ENCODE measurements around the gene TNIK.

The TNIK gene

GRCh38 chr3:171223396-171223795 lies 236.8 kb downstream of the TNIK start:
- no peak for TF ChIP-seq CTCF (IDR thresholded peaks at IDR 0.05; ENCODE audit: borderline replicate concordance, control extremely low read depth, extremely low read depth, insufficient read depth, missing control alignments)
- DNase-seq (ENCODE audit: low spot score): no peak
- in situ Hi-C loops (cut with MboI; ENCODE audit: low sequenced_read_pairs, unreplicated experiment): no loop called here

- TF ChIP-seq CTCF (IDR thresholded peaks at IDR 0.05; ENCODE audit: borderline replicate concordance, control extremely low read depth, extremely low read depth, insufficient read depth, missing control alignments): no peak
Measured at GRCh38 chr3:171222995-171223394, 237.2 kb downstream of the TNIK start.

GRCh38 chr3:171221597-171221996 lies 238.6 kb downstream of the TNIK start:
- no peak for TF ChIP-seq CTCF (IDR thresholded peaks at IDR 0.05; ENCODE audit: borderline replicate concordance, control extremely low read depth, extremely low read depth, insufficient read depth, missing control alignments)
- no peak for DNase-seq (ENCODE audit: low spot score)
- in situ Hi-C loops (cut with MboI; ENCODE audit: low sequenced_read_pairs, unreplicated experiment): no loop called here

More at GRCh38 chr3:171222995-171223394, 237.2 kb downstream of the TNIK start:
- in situ Hi-C loops (cut with MboI; ENCODE audit: low sequenced_read_pairs, unreplicated experiment): no loop called here
- no peak for DNase-seq (ENCODE audit: low spot score)

- in situ Hi-C loops (cut with MboI; ENCODE audit: low sequenced_read_pairs, unreplicated experiment): no loop called here
Measured at GRCh38 chr3:171221104-171221503, 239.1 kb downstream of the TNIK start.

GRCh38 chr3:171219258-171219657 lies 240.9 kb downstream of the TNIK start:
- no peak for DNase-seq (ENCODE audit: low spot score)
- TF ChIP-seq CTCF (IDR thresholded peaks at IDR 0.05; ENCODE audit: borderline replicate concordance, control extremely low read depth, extremely low read depth, insufficient read depth, missing control alignments): no peak
- in situ Hi-C loops (cut with MboI; ENCODE audit: low sequenced_read_pairs, unreplicated experiment): no loop called here

More at GRCh38 chr3:171221104-171221503, 239.1 kb downstream of the TNIK start:
- TF ChIP-seq CTCF (IDR thresholded peaks at IDR 0.05; ENCODE audit: borderline replicate concordance, control extremely low read depth, extremely low read depth, insufficient read depth, missing control alignments): no peak
- no peak for DNase-seq (ENCODE audit: low spot score)

- no peak for DNase-seq (ENCODE audit: low spot score)
- in situ Hi-C loops (cut with MboI; ENCODE audit: low sequenced_read_pairs, unreplicated experiment): no loop called here
- TF ChIP-seq CTCF (IDR thresholded peaks at IDR 0.05; ENCODE audit: borderline replicate concordance, control extremely low read depth, extremely low read depth, insufficient read depth, missing control alignments): no peak
Measured at GRCh38 chr3:171218069-171218468, 242.1 kb downstream of the TNIK start.

GRCh38 chr3:171213907-171214306 lies 246.3 kb downstream of the TNIK start:
- in situ Hi-C loops (cut with MboI; ENCODE audit: low sequenced_read_pairs, unreplicated experiment): no loop called here
- DNase-seq (ENCODE audit: low spot score): no peak
- no peak for TF ChIP-seq CTCF (IDR thresholded peaks at IDR 0.05; ENCODE audit: borderline replicate concordance, control extremely low read depth, extremely low read depth, insufficient read depth, missing control alignments)

All from GM13976 (cell line).